Measurements from ENCODE around the gene C15orf61.

Gene C15orf61

GRCh38 chr15:67549736-67550135 lies 28.8 kb downstream of the C15orf61 start:
- DNase-seq (ENCODE audit: low read depth), result no peak

- DNase-seq (ENCODE audit: low read depth), result no peak
Measured at GRCh38 chr15:67550522-67550921, 29.6 kb downstream of the C15orf61 start.

GRCh38 chr15:67551207-67551743 lies 30.3 kb downstream of the C15orf61 start:
- DNase-seq (ENCODE audit: low read depth), result no peak

- no peak for DNase-seq (ENCODE audit: low read depth)
Measured at GRCh38 chr15:67554580-67554979, 33.6 kb downstream of the C15orf61 start.

GRCh38 chr15:67556976-67557570 lies 36.1 kb downstream of the C15orf61 start:
- no peak for DNase-seq (ENCODE audit: low read depth)

- DNase-seq (ENCODE audit: low read depth), result no peak
Measured at GRCh38 chr15:67558502-67558901, 37.6 kb downstream of the C15orf61 start.

- no peak for DNase-seq (ENCODE audit: low read depth)
Measured at GRCh38 chr15:67559158-67559557, 38.2 kb downstream of the C15orf61 start.

GRCh38 chr15:67559576-67559975 lies 38.6 kb downstream of the C15orf61 start:
- DNase-seq (ENCODE audit: low read depth), result no peak

GRCh38 chr15:67560320-67560719 lies 39.4 kb downstream of the C15orf61 start:
- no peak for DNase-seq (ENCODE audit: low read depth)

- DNase-seq (ENCODE audit: low read depth), result no peak
Measured at GRCh38 chr15:67563092-67563491, 42.2 kb downstream of the C15orf61 start.

- DNase-seq (ENCODE audit: low read depth), result no peak
Measured at GRCh38 chr15:67564021-67564967, 43.4 kb downstream of the C15orf61 start.

- no peak for DNase-seq (ENCODE audit: low read depth)
Measured at GRCh38 chr15:67564968-67565345, 44.0 kb downstream of the C15orf61 start.

GRCh38 chr15:67569668-67570067 lies 48.7 kb downstream of the C15orf61 start:
- DNase-seq (ENCODE audit: low read depth), result no peak

- DNase-seq (ENCODE audit: low read depth), result no peak
Measured at GRCh38 chr15:67570875-67571647, 50.1 kb downstream of the C15orf61 start.

- DNase-seq (ENCODE audit: low read depth), result no peak
Measured at GRCh38 chr15:67571648-67572415, 50.9 kb downstream of the C15orf61 start.

- DNase-seq (ENCODE audit: low read depth), result no peak
Measured at GRCh38 chr15:67573194-67573593, 52.3 kb downstream of the C15orf61 start.

GRCh38 chr15:67575039-67575502 lies 54.1 kb downstream of the C15orf61 start:
- no peak for DNase-seq (ENCODE audit: low read depth)

- DNase-seq (ENCODE audit: low read depth), result no peak
Measured at GRCh38 chr15:67578020-67578600, 57.2 kb downstream of the C15orf61 start.

GRCh38 chr15:67579164-67579563 lies 58.2 kb downstream of the C15orf61 start:
- no peak for DNase-seq (ENCODE audit: low read depth)
